Gastrocnemius medialis (tissue), 4 donors: ENCODE measurements around the gene ZNF664. TPM values are rescaled to one million over a fixed set of nuclear protein-coding genes. Genes with fewer than 3 reads are reported as not detected.
A peak's percentile ranks its signal among the peaks of the same experiment; 100 is the strongest.

Experiments used
- ATAC-seq, 2 donors: fragments of 150-250 bp; one replicate each; pipeline ENCODE4 v1.9.1; 2016
- DNase-seq, 2 donors: peaks; one replicate each; pipeline ENCODE4 v3.0.0-alpha.2; 2019
- H3K27ac ChIP-seq, 4 donors: fragments of 200-600 bp; sonication (generic); 1 replicate in 1 of 4; 2 replicates in 3 of 4; pipeline ENCODE4 v1.5.1; 2016 to 2018; ENCODE audit warnings: mild to moderate bottlenecking in 2 of 4, moderate library complexity in 1 of 4
- H3K27me3 ChIP-seq, 3 donors: fragments of 200-600 bp; sonication (generic) in 2 of 3; 1 replicate in 1 of 3; 2 replicates in 2 of 3; pipeline versions ENCODE4 v1.5.1 to v1.6.0; 2016 to 2019; ENCODE audit warnings: mild to moderate bottlenecking in 1 of 3, moderate library complexity in 1 of 3
- H3K36me3 ChIP-seq, 2 donors: fragments of 200-600 bp; sonication (generic) in 1 of 2; one replicate each; pipeline ENCODE4 v1.5.1; 2017 to 2018
- H3K4me1 ChIP-seq, 2 donors: fragments of 200-600 bp; sonication (generic) in 1 of 2; one replicate each; pipeline ENCODE4 v1.5.1; 2016 to 2017; ENCODE audit warnings: mild to moderate bottlenecking in 2 of 2
- H3K4me3 ChIP-seq, 4 donors: fragments of 200-600 bp; sonication (generic) in 3 of 4; 1 replicate in 1 of 4; 2 replicates in 3 of 4; pipeline ENCODE4 v1.5.1; 2016 to 2019; ENCODE audit warnings: mild to moderate bottlenecking in 2 of 4
- H3K9me3 ChIP-seq, 3 donors: fragments of 200-600 bp; sonication (generic) in 2 of 3; 1 replicate in 1 of 3; 2 replicates in 2 of 3; pipeline ENCODE4 v1.5.1; 2016 to 2019
- CTCF ChIP-seq, 5 experiments: fragments of 450-650 bp in 3 of 5; fragments of 200-600 bp in 2 of 5; sonication (generic) in 2 of 5; IDR thresholded peaks in 4 of 5; conservative IDR thresholded peaks in 1 of 5; 1 replicate in 4 of 5; 2 replicates in 1 of 5; pipeline ENCODE4 v1.5.1; 2016 to 2019; ENCODE audit warnings: antibody characterized with exemption in 5 of 5, mild to moderate bottlenecking in 3 of 5, moderate library complexity in 3 of 5
- POLR2A ChIP-seq, 2 donors: fragments of 450-650 bp; IDR thresholded peaks; one replicate each; pipeline ENCODE4 v1.6.1; 2017; ENCODE audit warnings: antibody characterized with exemption in 2 of 2, mild to moderate bottlenecking in 2 of 2, moderate library complexity in 2 of 2
- in situ Hi-C, 4 donors: fragments of 200-750 bp; cut with MboI; loops; one replicate each; pipeline versions ENCODE4 v1.15.0 to v1.8.0; 2017; ENCODE audit warnings: low sequenced_read_pairs in 4 of 4
- intact Hi-C: fragments of 100-400 bp; cut with DNase I; formaldehyde crosslinking; loops from one replicate; pipeline ENCODE4 v1.15.1; 2023; ENCODE audit warnings: low total_unique reads
- total RNA-seq, 4 donors: library from RNA; depleted of rRNA; stranded (reverse); fragments of >200 nt; gene quantifications; one replicate each; pipeline versions ENCODE4 v1.1.0 to v1.2.3, GENCODE V29; 2016

Gene ZNF664
- total RNA-seq, 4 donors from 2014 or later, result 18.1 to 37.0 (median 32.6) TPM

- H3K9me3 ChIP-seq, result no peaks in the 10 kb centered on the region
- DNase-seq, result no peak
- no peak for ATAC-seq
- H3K27ac ChIP-seq, result peak overlapping the region in 1 of 4 donors; percentile 66
- in situ Hi-C loops (no loop called here), intact Hi-C loops (no loop called here)
- peaks cover 0 to 9% of the 10 kb centered on the region in 2 donors for H3K36me3 ChIP-seq
- peaks cover 49 to 54% of the 10 kb centered on the region in 2 donors for H3K4me1 ChIP-seq
- H3K4me3 ChIP-seq, result no peak overlapping the region
- no peaks in the 10 kb centered on the region for H3K27me3 ChIP-seq
- TF ChIP-seq POLR2A (IDR thresholded peaks at IDR 0.05), result no peak
- no peak for TF ChIP-seq CTCF (IDR thresholded peaks at IDR 0.05 in 4 of 5, conservative IDR thresholded peaks at IDR 0.05 in 1 of 5)
Observed at GRCh38 chr12:124004233-124004875, 31.3 kb downstream of the ZNF664 start.

- DNase-seq, result no peak
- intact Hi-C loops, result no loop called here
- in situ Hi-C loops, result no loop called here
- Histone ChIP-seq H3K4me3 (no peak overlapping the region), H3K27me3 (no peaks in the 10 kb centered on the region), H3K9me3 (no peaks in the 10 kb centered on the region), H3K36me3 (peaks cover 0 to 5% of the 10 kb centered on the region in 2 donors), H3K4me1 (peaks cover 49 to 60% of the 10 kb centered on the region in 2 donors), H3K27ac (peak overlapping the region in 1 of 4 donors; percentile 46)
- ATAC-seq, result no peak
- TF ChIP-seq POLR2A (IDR thresholded peaks at IDR 0.05) (no peak), CTCF (IDR thresholded peaks at IDR 0.05 in 4 of 5, conservative IDR thresholded peaks at IDR 0.05 in 1 of 5) (no peak)
Observed at GRCh38 chr12:124006085-124006845, 33.2 kb downstream of the ZNF664 start.

GRCh38 chr12:124006846-124007713 is 34.1 kb downstream of the ZNF664 start:
- no peak for TF ChIP-seq POLR2A (IDR thresholded peaks at IDR 0.05)
- TF ChIP-seq CTCF (IDR thresholded peaks at IDR 0.05 in 4 of 5, conservative IDR thresholded peaks at IDR 0.05 in 1 of 5), result no peak
- peaks cover 0 to 13% of the 10 kb centered on the region in 2 donors for H3K36me3 ChIP-seq

GRCh38 chr12:124007826-124008570 is 35.0 kb downstream of the ZNF664 start:
- Histone ChIP-seq H3K27me3 (no peaks in the 10 kb centered on the region), H3K4me1 (peaks cover 49 to 60% of the 10 kb centered on the region in 2 donors), H3K4me3 (no peak overlapping the region), H3K9me3 (no peaks in the 10 kb centered on the region), H3K36me3 (peaks cover 0 to 22% of the 10 kb centered on the region in 2 donors), H3K27ac (peak overlapping the region in 3 of 4 donors; percentile 33 to 71 (median 38))
- in situ Hi-C loops, result no loop called here
- TF ChIP-seq CTCF (IDR thresholded peaks at IDR 0.05 in 4 of 5, conservative IDR thresholded peaks at IDR 0.05 in 1 of 5), result no peak
- TF ChIP-seq POLR2A (IDR thresholded peaks at IDR 0.05), result no peak
- DNase-seq, result no peak
- intact Hi-C loops, result no loop called here
- ATAC-seq, result peak; percentile 62 to 80

More at GRCh38 chr12:124006846-124007713, 34.1 kb downstream of the ZNF664 start:
- Histone ChIP-seq H3K4me3 (no peak overlapping the region), H3K27me3 (no peaks in the 10 kb centered on the region), H3K4me1 (peaks cover 49 to 60% of the 10 kb centered on the region in 2 donors), H3K27ac (no peak overlapping the region), H3K9me3 (no peaks in the 10 kb centered on the region)
- intact Hi-C loops (no loop called here), in situ Hi-C loops (no loop called here)
- DNase-seq (no peak), ATAC-seq (no peak)
